HFF-Myc (cell line): ENCODE results near the gene RSPO1.

Source experiments
- DNase-seq: peaks from one replicate; pipeline ENCODE4 v3.0.0-alpha.2; 2011; ENCODE audit warnings: low read depth; ENCODE audit errors: extremely low read depth
- H3K4me3 ChIP-seq: replicated peaks from 2 replicates; pipeline ENCODE4 v1.5.1; 2011; ENCODE audit warnings: low read depth, mild to moderate bottlenecking, control low read depth, low read length
- CTCF ChIP-seq: IDR thresholded peaks from 2 replicates; pipeline ENCODE4 v1.5.1; 2012; ENCODE audit warnings: mild to moderate bottlenecking, low read depth, low read length, control low read depth; ENCODE audit errors: missing control alignments

Gene RSPO1

GRCh38 chr1:37650173-37650572, 15.5 kb upstream of the RSPO1 start:
- no peak overlapping the region for H3K4me3 ChIP-seq
- DNase-seq: no peak
- no peak for TF ChIP-seq CTCF

- DNase-seq: no peak
- H3K4me3 ChIP-seq: no peak overlapping the region
- TF ChIP-seq CTCF: no peak
Measured at GRCh38 chr1:37647281-37647680, 12.6 kb upstream of the RSPO1 start.

GRCh38 chr1:37641059-37641458, 6.4 kb upstream of the RSPO1 start:
- no peak overlapping the region for H3K4me3 ChIP-seq
- DNase-seq: no peak
- no peak for TF ChIP-seq CTCF

GRCh38 chr1:37636435-37636834, 1.7 kb upstream of the RSPO1 start:
- no peak overlapping the region for H3K4me3 ChIP-seq
- DNase-seq: no peak
- TF ChIP-seq CTCF: no peak

- DNase-seq: no peak
- no peak for TF ChIP-seq CTCF
- no peak overlapping the region for H3K4me3 ChIP-seq
Measured at GRCh38 chr1:37634992-37635902, 555 bp upstream of the RSPO1 start.

- DNase-seq: no peak
- no peak overlapping the region for H3K4me3 ChIP-seq
- TF ChIP-seq CTCF: no peak
Measured at GRCh38 chr1:37633938-37634243, 801 bp downstream of the RSPO1 start.
